IMR-90 (cell line): ENCODE results near the gene MARCHF7.

Source experiments
- CEBPB ChIP-seq: IDR thresholded peaks from 2 replicates; pipeline ENCODE4 v1.6.1; 2012; ENCODE audit warnings: low read depth, low read length, improper control_type of control experiment
- CHD1 ChIP-seq: IDR thresholded peaks from 2 replicates; pipeline ENCODE4 v1.6.1; 2012; ENCODE audit warnings: low read depth, low read length, improper control_type of control experiment
- CTCF ChIP-seq: conservative IDR thresholded peaks from 2 replicates; pipeline ENCODE4 v1.5.1; 2012; ENCODE audit warnings: mild to moderate bottlenecking, low read depth, low read length, improper control_type of control experiment
- ELK1 ChIP-seq: fragments of 150-350 bp; IDR thresholded peaks from 2 replicates; pipeline ENCODE4 v1.6.1; 2016; ENCODE audit warnings: low read depth, mild to moderate bottlenecking, low read length, moderate library complexity, borderline replicate concordance
- MAFK ChIP-seq: IDR thresholded peaks from 2 replicates; pipeline ENCODE4 v1.6.1; 2012; ENCODE audit warnings: low read depth, low read length, improper control_type of control experiment
- MAZ ChIP-seq: IDR thresholded peaks from 2 replicates; pipeline ENCODE4 v1.6.1; 2012; ENCODE audit warnings: low read depth, mild to moderate bottlenecking, low read length, improper control_type of control experiment, moderate library complexity, borderline replicate concordance
- MXI1 ChIP-seq: IDR thresholded peaks from 2 replicates; pipeline ENCODE4 v1.6.1; 2012; ENCODE audit warnings: low read depth, mild to moderate bottlenecking, low read length, moderate library complexity, borderline replicate concordance
- NFE2L2 ChIP-seq: fragments of 150-350 bp; IDR thresholded peaks from 2 replicates; pipeline ENCODE4 v1.6.1; 2016; ENCODE audit warnings: low read depth, mild to moderate bottlenecking, low read length
- POLR2A ChIP-seq: IDR thresholded peaks from 2 replicates; pipeline ENCODE4 v1.6.1; 2012; ENCODE audit warnings: mild to moderate bottlenecking, low read depth, low read length
- RAD21 ChIP-seq: IDR thresholded peaks from 2 replicates; pipeline ENCODE4 v1.6.1; 2012; ENCODE audit warnings: low read length, improper control_type of control experiment
- RCOR1 ChIP-seq: IDR thresholded peaks from 2 replicates; pipeline ENCODE4 v1.6.1; 2012; ENCODE audit warnings: mild to moderate bottlenecking, low read length, improper control_type of control experiment; ENCODE audit not compliant: insufficient replicate concordance
- SMC3 ChIP-seq: fragments of 150-350 bp; IDR thresholded peaks from 2 replicates; pipeline ENCODE4 v1.6.1; 2016; ENCODE audit warnings: low read depth, mild to moderate bottlenecking, antibody characterized with exemption, low read length, moderate library complexity

GRCh38 chr2:159695795-159696448 lies 16.4 kb upstream of the MARCHF7 start:
- TF ChIP-seq ELK1 (no peak), POLR2A (no peak), CTCF (no peak), CHD1 (no peak), CEBPB (no peak), SMC3 (no peak), MAFK (no peak), RCOR1 (no peak), RAD21 (no peak), MAZ (no peak), NFE2L2 (no peak), MXI1 (no peak)
